ENCODE measurements around the gene B3GNT9.
A peak's percentile ranks its signal among the peaks of the same experiment; 100 is the strongest.

The B3GNT9 gene

GRCh38 chr16:67109407-67110135 is 41.2 kb downstream of the B3GNT9 start, which contains the start of gene PHAF1:
TSS of gene PHAF1 (plus strand) at chr16:67109941. CDS start at chr16:67110176, 235 bp downstream.
- DNase-seq, result peak; percentile 97 to 98

- DNase-seq, result no peak
Observed at GRCh38 chr16:67108931-67109406, 41.8 kb downstream of the B3GNT9 start.

GRCh38 chr16:67108489-67108888 is 42.3 kb downstream of the B3GNT9 start:
- no peak for DNase-seq

- no peak for DNase-seq
Observed at GRCh38 chr16:67105881-67106280, 44.9 kb downstream of the B3GNT9 start.

GRCh38 chr16:67105246-67105645 is 45.6 kb downstream of the B3GNT9 start:
- no peak for DNase-seq

- DNase-seq, result no peak
Observed at GRCh38 chr16:67104845-67105244, 46.0 kb downstream of the B3GNT9 start.

GRCh38 chr16:67104061-67104460 is 46.7 kb downstream of the B3GNT9 start:
- no peak for DNase-seq

- DNase-seq, result peak in 1 of 2 experiments; percentile 43
Observed at GRCh38 chr16:67101311-67102082, 49.3 kb downstream of the B3GNT9 start.

- no peak for DNase-seq
Observed at GRCh38 chr16:67100569-67101310, 50.1 kb downstream of the B3GNT9 start.

GRCh38 chr16:67098599-67098998 is 52.2 kb downstream of the B3GNT9 start:
- no peak for DNase-seq
